GM06990 (cell line): ENCODE measurements around the gene CAMTA1.

Source experiments
- DNase-seq: peaks from one replicate; pipeline ENCODE4 v3.0.0-alpha.2; 2011; ENCODE audit not compliant: insufficient read length; ENCODE audit errors: extremely low read depth
- H3K27me3 ChIP-seq: replicated peaks from 2 replicates; pipeline ENCODE4 v1.6.0; 2011; ENCODE audit warnings: low read length; ENCODE audit not compliant: control insufficient read depth, insufficient read depth
- H3K36me3 ChIP-seq: 2 replicates; pipeline ENCODE4 v1.5.1; 2011; ENCODE audit warnings: low read length; ENCODE audit not compliant: control insufficient read depth, insufficient read depth
- H3K4me3 ChIP-seq: replicated peaks from 2 replicates; pipeline ENCODE4 v1.5.1; 2011; ENCODE audit warnings: low read depth, mild to moderate bottlenecking, control low read depth, low read length
- CTCF ChIP-seq: IDR thresholded peaks from 2 replicates; pipeline ENCODE4 v1.5.1; 2011; ENCODE audit warnings: low read length, control low read depth, mild to moderate bottlenecking, inconsistent platforms; ENCODE audit not compliant: insufficient read depth, poor library complexity, severe bottlenecking

CAMTA1 gene

GRCh38 chr1:6941786-6942185 lies 156.5 kb downstream of the CAMTA1 start:
- TF ChIP-seq CTCF = no peak
- DNase-seq = no peak
- no peaks in the 10 kb centered on the region for H3K36me3 ChIP-seq
- H3K27me3 ChIP-seq = no peaks in the 10 kb centered on the region
- no peak overlapping the region for H3K4me3 ChIP-seq

GRCh38 chr1:6942990-6943389 lies 157.7 kb downstream of the CAMTA1 start:
- no peaks in the 10 kb centered on the region for H3K27me3 ChIP-seq
- TF ChIP-seq CTCF = no peak
- no peak overlapping the region for H3K4me3 ChIP-seq
- DNase-seq = no peak
- no peaks in the 10 kb centered on the region for H3K36me3 ChIP-seq

- no peak for DNase-seq
- Histone ChIP-seq H3K36me3 (no peaks in the 10 kb centered on the region), H3K4me3 (no peak overlapping the region), H3K27me3 (no peaks in the 10 kb centered on the region)
- TF ChIP-seq CTCF = no peak
These were observed 159.2 kb downstream of the CAMTA1 start for GRCh38 chr1:6944434-6944833.

- DNase-seq = no peak
- Histone ChIP-seq H3K4me3 (no peak overlapping the region), H3K27me3 (no peaks in the 10 kb centered on the region; the same call in 1 of the 2 replicates), H3K36me3 (no peaks in the 10 kb centered on the region)
- no peak for TF ChIP-seq CTCF
These were observed 162.7 kb downstream of the CAMTA1 start for GRCh38 chr1:6947952-6948351.

- no peak overlapping the region for H3K4me3 ChIP-seq
- TF ChIP-seq CTCF = no peak
- H3K36me3 ChIP-seq = no peaks in the 10 kb centered on the region
- H3K27me3 ChIP-seq = no peaks in the 10 kb centered on the region; the same call in 1 of the 2 replicates
- no peak for DNase-seq
These were observed 163.2 kb downstream of the CAMTA1 start for GRCh38 chr1:6948416-6948815.

GRCh38 chr1:6948861-6949260 lies 163.6 kb downstream of the CAMTA1 start:
- no peak for TF ChIP-seq CTCF
- no peaks in the 10 kb centered on the region; the same call in 1 of the 2 replicates for H3K27me3 ChIP-seq
- no peaks in the 10 kb centered on the region for H3K36me3 ChIP-seq
- DNase-seq = no peak
- H3K4me3 ChIP-seq = no peak overlapping the region
